ENCODE data around the gene ARAP2. TPM values are rescaled to one million over a fixed set of nuclear protein-coding genes. Genes with fewer than 3 reads are reported as not detected.

ARAP2 gene
- total and polyA plus RNA-seq, 7 donors, result 3.6 to 22.9 (median 16.9) TPM

GRCh38 chr4:36233567-36234266, 10.6 kb downstream of the ARAP2 start:
- no peak for TF ChIP-seq POLR2A (IDR thresholded peaks at IDR 0.05)
- no peak for TF ChIP-seq EP300 (IDR thresholded peaks at IDR 0.05)
- TF ChIP-seq CTCF (IDR thresholded peaks at IDR 0.05), result no peak
- TF ChIP-seq POLR2AphosphoS5 (IDR thresholded peaks at IDR 0.05), result no peak
- Histone ChIP-seq H3K9me3 (no peaks in the 10 kb centered on the region), H3K27ac (no peak overlapping the region), H3K4me1 (no peaks in the 10 kb centered on the region), H3K27me3 (no peaks in the 10 kb centered on the region), H3K36me3 (no peaks in the 10 kb centered on the region), H3K4me3 (no peak overlapping the region)
- intact Hi-C loops (cut with DNase I), result no loop called here
- 91 to 96% methylated on average over 10 of the region's 10 CpGs for WGBS, 2 donors
- DNase-seq, result no peak

DNA sequence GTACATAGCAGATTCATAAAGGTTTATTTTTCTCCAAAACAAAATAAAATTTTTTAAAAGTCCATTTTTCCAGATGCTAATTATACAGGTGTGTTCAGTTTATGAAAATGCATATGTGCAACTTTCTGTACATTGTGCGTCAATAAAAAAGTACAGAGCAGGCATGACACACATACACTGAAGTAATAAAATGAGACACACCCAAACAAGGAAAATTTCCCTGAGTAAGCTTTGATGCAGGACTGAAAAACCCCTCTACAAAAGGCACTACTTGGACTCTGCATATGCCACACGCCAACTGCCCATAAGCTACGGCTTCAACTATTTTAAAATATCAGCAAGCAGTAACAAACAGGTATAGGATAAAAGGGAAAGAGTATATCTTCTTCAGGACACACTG, 13.8 kb downstream of the ARAP2 start:
- Histone ChIP-seq H3K4me1 (no peaks in the 10 kb centered on the region), H3K36me3 (no peaks in the 10 kb centered on the region), H3K27me3 (no peaks in the 10 kb centered on the region), H3K27ac (no peak overlapping the region), H3K4me3 (no peak overlapping the region), H3K9me3 (no peaks in the 10 kb centered on the region)
- 22 to 71% methylated on average over 3 of the region's 3 CpGs for WGBS, 2 donors
- DNase-seq, result no peak
- TF ChIP-seq EP300 (IDR thresholded peaks at IDR 0.05), result no peak
- TF ChIP-seq CTCF (IDR thresholded peaks at IDR 0.05), result no peak
- TF ChIP-seq POLR2AphosphoS5 (IDR thresholded peaks at IDR 0.05), result no peak
- no peak for TF ChIP-seq POLR2A (IDR thresholded peaks at IDR 0.05)
- intact Hi-C loops (cut with DNase I), result no loop called here

DNA sequence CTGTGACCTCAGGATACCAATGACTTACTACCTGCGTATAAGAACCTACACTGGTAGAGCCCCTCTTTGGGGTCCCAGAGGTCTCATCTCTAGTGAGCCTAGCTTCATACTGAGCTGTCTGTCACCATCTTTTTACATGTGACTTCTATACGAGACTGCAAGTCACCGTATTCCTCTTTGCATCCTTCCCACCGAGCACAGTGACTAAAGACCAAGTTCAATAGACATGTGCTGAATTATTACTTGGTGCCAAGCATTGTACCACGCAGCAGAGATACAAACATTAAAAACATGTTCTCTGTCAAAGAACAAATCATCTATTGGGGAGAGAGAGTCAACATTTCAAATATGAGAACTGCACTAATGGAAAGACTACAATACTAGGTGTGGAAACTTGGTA, 16.4 kb downstream of the ARAP2 start:
- Histone ChIP-seq H3K27me3 (no peaks in the 10 kb centered on the region), H3K36me3 (no peaks in the 10 kb centered on the region), H3K9me3 (no peaks in the 10 kb centered on the region), H3K4me1 (no peaks in the 10 kb centered on the region), H3K27ac (no peak overlapping the region), H3K4me3 (no peak overlapping the region)
- WGBS, 2 donors, result 85 to 91% methylated on average over 5 of the region's 5 CpGs
- intact Hi-C loops (cut with DNase I), result no loop called here
- TF ChIP-seq CTCF (IDR thresholded peaks at IDR 0.05), result no peak
- TF ChIP-seq POLR2AphosphoS5 (IDR thresholded peaks at IDR 0.05), result no peak
- no peak for TF ChIP-seq EP300 (IDR thresholded peaks at IDR 0.05)
- no peak for TF ChIP-seq POLR2A (IDR thresholded peaks at IDR 0.05)
- DNase-seq, result no peak

GRCh38 chr4:36226430-36227227, 17.7 kb downstream of the ARAP2 start:
- no peaks in the 10 kb centered on the region for H3K9me3 ChIP-seq
- no peaks in the 10 kb centered on the region for H3K27me3 ChIP-seq
- H3K4me1 ChIP-seq, result no peaks in the 10 kb centered on the region
- TF ChIP-seq CTCF (IDR thresholded peaks at IDR 0.05), result no peak
- no peak for TF ChIP-seq POLR2AphosphoS5 (IDR thresholded peaks at IDR 0.05)
- no peak for TF ChIP-seq EP300 (IDR thresholded peaks at IDR 0.05)
- TF ChIP-seq POLR2A (IDR thresholded peaks at IDR 0.05), result no peak
- H3K4me3 ChIP-seq, result no peak overlapping the region
- intact Hi-C loops (cut with DNase I), result no loop called here
- no peaks in the 10 kb centered on the region for H3K36me3 ChIP-seq
- no peak for DNase-seq
- 55 to 63% methylated on average over 2 of the region's 2 CpGs for WGBS, 2 donors
- no peak overlapping the region for H3K27ac ChIP-seq
